ENCODE data around the gene UPK1A. TPM values are rescaled to one million over a fixed set of nuclear protein-coding genes. Genes with fewer than 3 reads are reported as not detected.
A peak's percentile ranks its signal among the peaks of the same experiment; 100 is the strongest.

UPK1A gene
- total and polyA plus RNA-seq, 9 of the 15 experiments (the other 6 are each of a cell fraction or from before 2014, with no cell fraction given), result 0.06 to 0.13 TPM; not detected in 7

- TF ChIP-seq ZFX (CRISPR knock-in tag; IDR thresholded peaks at IDR 0.05) (peak; percentile 96), ZNF212 (CRISPR knock-in tag; IDR thresholded peaks at IDR 0.05) (no peak), NBN (IDR thresholded peaks at IDR 0.05; ENCODE audit: low read depth) (peak; percentile 100), POU5F1 (IDR thresholded peaks at IDR 0.05; ENCODE audit: borderline replicate concordance, low read depth, low read length, partially characterized antibody) (no peak), RBBP5 (IDR thresholded peaks at IDR 0.05; ENCODE audit: borderline replicate concordance, insufficient read depth, low read length, poor library complexity, severe bottlenecking) (peak; percentile 82), NR2C2 (CRISPR knock-in tag; IDR thresholded peaks at IDR 0.05) (no peak), NR2C2 (tag; IDR thresholded peaks at IDR 0.05) (peak; percentile 67), RBFOX2 (IDR thresholded peaks at IDR 0.05; ENCODE audit: low read depth, low read length) (peak; percentile 89), KLF1 (tag; IDR thresholded peaks at IDR 0.05) (peak; percentile 72; the same call in 1 of the 2 replicates), PML (IDR thresholded peaks at IDR 0.05; ENCODE audit: low read length) (peak; percentile 49; the same call in 1 of the 2 replicates), TCF7 (IDR thresholded peaks at IDR 0.05; ENCODE audit: borderline replicate concordance) (0 out of 2 replicates have a peak, but pooled peaks have one; percentile 71), PRDM10 (IDR thresholded peaks at IDR 0.05; ENCODE audit: partially characterized antibody) (no peak), MYBL2 (IDR thresholded peaks at IDR 0.05; ENCODE audit: low read depth) (peak; percentile 77), MYBL2 (CRISPR knock-in tag; IDR thresholded peaks at IDR 0.05; ENCODE audit: borderline replicate concordance) (no peak), BACH1 (tag; IDR thresholded peaks at IDR 0.05) (peak; percentile 59; the same call in 1 of the 2 replicates), L3MBTL2 (IDR thresholded peaks at IDR 0.05) (peak; percentile 51), ZZZ3 (IDR thresholded peaks at IDR 0.05) (peak; percentile 73), MYC (IDR thresholded peaks at IDR 0.05; ENCODE audit: low read depth, low read length) (peak; percentile 50; the same call in 1 of the 2 replicates), MYC (CRISPR knock-in tag; IDR thresholded peaks at IDR 0.05; ENCODE audit: borderline replicate concordance, low read depth) (0 out of 2 replicates have a peak, but pooled peaks have one; percentile 36)
Measured at GRCh38 chr19:35628565-35629331, 37.6 kb upstream of the UPK1A start, which contains the start of gene RBM42 (continued).

Data from K562 (cell line).